A549 (cell line): Measurements from ENCODE around the gene KLHDC8B.

Experiments
- CEBPB ChIP-seq, 2 experiments: fragments of >200 bp in 1 of 2; sonication (Bioruptor Twin) in 1 of 2; formaldehyde crosslinking in 1 of 2; IDR thresholded peaks; 2 replicates each; pipeline ENCODE4 v1.6.1; 2012 to 2016
- CTCF ChIP-seq: fragments of >200 bp; sonication (Bioruptor Twin); formaldehyde crosslinking; IDR thresholded peaks from 3 replicates; pipeline ENCODE4 v1.5.1; 2016
- NR3C1 ChIP-seq: fragments of >200 bp; sonication (Bioruptor Twin); formaldehyde crosslinking; IDR thresholded peaks from 3 replicates; pipeline ENCODE4 v1.6.1; 2017
- RAD21 ChIP-seq, 2 experiments: fragments of >200 bp in 1 of 2; sonication (Bioruptor Twin) in 1 of 2; formaldehyde crosslinking in 1 of 2; IDR thresholded peaks in 1 of 2; conservative IDR thresholded peaks in 1 of 2; 2 replicates in 1 of 2; 3 replicates in 1 of 2; pipeline ENCODE4 v1.6.1; 2012 to 2018; ENCODE audit warnings: inconsistent platforms in 1 of 2

GRCh38 chr3:49157289-49157688, 14.1 kb upstream of the KLHDC8B start:
- TF ChIP-seq CEBPB (IDR thresholded peaks at IDR 0.05) (no peak), RAD21 (conservative IDR thresholded peaks at IDR 0.05 in 1 of 2, IDR thresholded peaks at IDR 0.05 in 1 of 2) (no peak), NR3C1 (no peak), CTCF (no peak)
